PC-3 (cell line): ENCODE measurements around the gene TMEM170B.

Experiments
- EZH2 ChIP-seq: fragments of 300-600 bp; sonication (generic); IDR thresholded peaks from one replicate; pipeline ENCODE4 v1.6.1; 2017; ENCODE audit warnings: antibody characterized with exemption, mild to moderate bottlenecking, low read length; ENCODE audit not compliant: unreplicated experiment
- EZH2phosphoT487 ChIP-seq: fragments of 300-600 bp; sonication (generic); IDR thresholded peaks from 2 replicates; pipeline ENCODE4 v1.6.1; 2018; ENCODE audit warnings: mild to moderate bottlenecking, antibody characterized with exemption, low read length, borderline replicate concordance
- TF ChIP-seq, protein P1 (sequence below): fragments of 300-600 bp; sonication (generic); conservative IDR thresholded peaks from 2 replicates; pipeline ENCODE4 v1.5.1; 2017; ENCODE audit warnings: antibody characterized with exemption, low read depth, mild to moderate bottlenecking, low read length

DNA sequence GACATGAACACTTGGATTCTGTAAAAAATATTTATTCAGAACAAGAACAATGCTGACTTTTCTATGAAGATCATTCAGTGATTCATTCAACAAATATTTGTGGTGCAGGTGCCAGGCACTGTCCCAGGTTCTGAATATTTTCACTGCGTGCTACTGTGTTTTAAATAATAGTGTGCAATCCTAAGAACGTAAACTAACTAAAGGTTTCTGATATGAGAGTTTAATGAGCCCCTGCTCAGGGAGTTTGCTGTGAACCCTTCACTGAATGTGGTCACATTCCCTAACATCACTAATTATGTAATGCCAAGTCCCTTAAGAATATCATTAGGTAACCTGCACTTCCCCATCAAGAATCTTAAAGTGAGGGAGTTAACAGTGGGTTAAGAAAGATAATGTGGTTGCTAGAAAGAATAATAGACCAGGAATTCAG is 1.7 kb upstream of the TMEM170B start:
- TF ChIP-seq, protein P1, sequence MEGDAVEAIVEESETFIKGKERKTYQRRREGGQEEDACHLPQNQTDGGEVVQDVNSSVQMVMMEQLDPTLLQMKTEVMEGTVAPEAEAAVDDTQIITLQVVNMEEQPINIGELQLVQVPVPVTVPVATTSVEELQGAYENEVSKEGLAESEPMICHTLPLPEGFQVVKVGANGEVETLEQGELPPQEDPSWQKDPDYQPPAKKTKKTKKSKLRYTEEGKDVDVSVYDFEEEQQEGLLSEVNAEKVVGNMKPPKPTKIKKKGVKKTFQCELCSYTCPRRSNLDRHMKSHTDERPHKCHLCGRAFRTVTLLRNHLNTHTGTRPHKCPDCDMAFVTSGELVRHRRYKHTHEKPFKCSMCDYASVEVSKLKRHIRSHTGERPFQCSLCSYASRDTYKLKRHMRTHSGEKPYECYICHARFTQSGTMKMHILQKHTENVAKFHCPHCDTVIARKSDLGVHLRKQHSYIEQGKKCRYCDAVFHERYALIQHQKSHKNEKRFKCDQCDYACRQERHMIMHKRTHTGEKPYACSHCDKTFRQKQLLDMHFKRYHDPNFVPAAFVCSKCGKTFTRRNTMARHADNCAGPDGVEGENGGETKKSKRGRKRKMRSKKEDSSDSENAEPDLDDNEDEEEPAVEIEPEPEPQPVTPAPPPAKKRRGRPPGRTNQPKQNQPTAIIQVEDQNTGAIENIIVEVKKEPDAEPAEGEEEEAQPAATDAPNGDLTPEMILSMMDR: no peak
- no peak for TF ChIP-seq EZH2
- no peak for TF ChIP-seq EZH2phosphoT487
